ENCODE results near the gene SCN4B. TPM values are rescaled to one million over a fixed set of nuclear protein-coding genes. Genes with fewer than 3 reads are reported as not detected.

Gene SCN4B
- total RNA-seq, 3 donors from 2014 or later (not counting 1 experiment from before 2014, with no cell fraction given), result 0.33 TPM; not detected in 2

- intact Hi-C loops (cut with micrococcal nuclease), result no loop called here
- H3K36me3 Mint-ChIP-seq, result no peaks in the 10 kb centered on the region
- no peak overlapping the region for H3K27ac Mint-ChIP-seq
- TF ChIP-seq CTCF (IDR thresholded peaks at IDR 0.05), result no peak
- Histone ChIP-seq H3K4me1 (ENCODE audit: control insufficient read depth, insufficient read depth, low read length) (peaks cover 19% of the 10 kb centered on the region), H3K4me3 (ENCODE audit: low read length) (no peak overlapping the region), H3K27ac (ENCODE audit: low read length) (no peak overlapping the region), H3K9me3 (ENCODE audit: control insufficient read depth, insufficient read depth, low read length) (no peaks in the 10 kb centered on the region), H3K27me3 (ENCODE audit: control insufficient read depth, insufficient read depth, low read length) (peaks cover 10% of the 10 kb centered on the region), H3K36me3 (ENCODE audit: control insufficient read depth, insufficient read depth, low read length) (no peaks in the 10 kb centered on the region)
- DNase-seq (no peak), ATAC-seq (no peak)
- peaks cover 0 to 4% of the 10 kb centered on the region in 2 donors for H3K4me1 Mint-ChIP-seq
- 96% methylated on average over 8 of the region's 8 CpGs for WGBS (ENCODE audit: insufficient coverage)
- no peak overlapping the region for H3K4me3 Mint-ChIP-seq
- peaks cover 39 to 62% of the 10 kb centered on the region in 2 donors for H3K27me3 Mint-ChIP-seq (ENCODE audit: low read depth in 2 of 2)
- H3K9me3 Mint-ChIP-seq, result no peaks in the 10 kb centered on the region
These were observed 4.4 kb downstream of the SCN4B start for GRCh38 chr11:118148240-118148639.

- H3K9me3 Mint-ChIP-seq, result no peaks in the 10 kb centered on the region
- 79% methylated on average over 3 of the region's 3 CpGs for WGBS (ENCODE audit: insufficient coverage)
- no peak overlapping the region for H3K4me3 ChIP-seq (ENCODE audit: low read length)
- H3K36me3 ChIP-seq (ENCODE audit: control insufficient read depth, insufficient read depth, low read length), result no peaks in the 10 kb centered on the region
- peaks cover 0 to 4% of the 10 kb centered on the region in 2 donors for H3K4me1 Mint-ChIP-seq
- no peak overlapping the region for H3K27ac Mint-ChIP-seq
- no peak overlapping the region for H3K27ac ChIP-seq (ENCODE audit: low read length)
- H3K4me1 ChIP-seq (ENCODE audit: control insufficient read depth, insufficient read depth, low read length), result peaks cover 13% of the 10 kb centered on the region
- no peak for ATAC-seq
- peaks cover 10% of the 10 kb centered on the region for H3K27me3 ChIP-seq (ENCODE audit: control insufficient read depth, insufficient read depth, low read length)
- H3K36me3 Mint-ChIP-seq, result no peaks in the 10 kb centered on the region
- no peak for TF ChIP-seq CTCF (IDR thresholded peaks at IDR 0.05)
- H3K27me3 Mint-ChIP-seq (ENCODE audit: low read depth in 2 of 2), result peaks cover 40 to 69% of the 10 kb centered on the region in 2 donors
- DNase-seq, result no peak
- no peak overlapping the region for H3K4me3 Mint-ChIP-seq
- intact Hi-C loops (cut with micrococcal nuclease), result no loop called here
- H3K9me3 ChIP-seq (ENCODE audit: control insufficient read depth, insufficient read depth, low read length), result no peaks in the 10 kb centered on the region
These were observed 5.1 kb downstream of the SCN4B start for GRCh38 chr11:118147502-118147901.

GRCh38 chr11:118146554-118146953 lies 6.1 kb downstream of the SCN4B start:
- Mint-ChIP-seq H3K9me3 (no peaks in the 10 kb centered on the region), H3K4me1 (peaks cover 0 to 4% of the 10 kb centered on the region in 2 donors), H3K27me3 (ENCODE audit: low read depth in 2 of 2) (peaks cover 48 to 76% of the 10 kb centered on the region in 2 donors), H3K4me3 (peak overlapping the region; percentile 84), H3K36me3 (no peaks in the 10 kb centered on the region), H3K27ac (no peak overlapping the region)
- DNase-seq (no peak), ATAC-seq (no peak)
- Histone ChIP-seq H3K27ac (ENCODE audit: low read length) (no peak overlapping the region), H3K27me3 (ENCODE audit: control insufficient read depth, insufficient read depth, low read length) (peaks cover 2% of the 10 kb centered on the region), H3K9me3 (ENCODE audit: control insufficient read depth, insufficient read depth, low read length) (no peaks in the 10 kb centered on the region), H3K36me3 (ENCODE audit: control insufficient read depth, insufficient read depth, low read length) (no peaks in the 10 kb centered on the region), H3K4me1 (ENCODE audit: control insufficient read depth, insufficient read depth, low read length) (peaks cover 10% of the 10 kb centered on the region), H3K4me3 (ENCODE audit: low read length) (no peak overlapping the region)
- WGBS (ENCODE audit: insufficient coverage), result 95% methylated on average over 6 of the region's 6 CpGs
- TF ChIP-seq CTCF (IDR thresholded peaks at IDR 0.05), result no peak
- intact Hi-C loops (cut with micrococcal nuclease), result no loop called here
